ENCODE results near the gene MAN1A1.

The MAN1A1 gene

DNA sequence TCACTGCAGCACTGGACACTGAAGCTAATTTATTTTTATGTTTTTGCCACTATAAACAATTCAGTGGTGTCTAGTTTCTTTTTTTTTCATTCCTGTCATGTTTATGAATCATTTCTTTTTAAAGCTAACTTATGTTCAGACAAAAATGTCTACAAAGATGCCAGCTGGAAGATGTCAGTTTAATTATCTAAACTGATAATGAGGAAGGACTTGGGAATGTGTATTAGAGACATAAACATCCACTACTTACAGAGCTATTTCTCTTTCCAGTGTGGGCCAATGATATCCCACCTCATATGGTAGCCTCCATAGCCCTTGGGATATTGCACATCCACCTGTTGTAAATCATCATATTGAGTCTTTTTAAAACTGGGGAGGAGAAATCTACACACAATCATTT is 139.0 kb downstream of the MAN1A1 start:
- FAIRE-seq = no peak
- no peak for DNase-seq (ENCODE audit: extremely low spot score, insufficient read length, low read depth)

DNA sequence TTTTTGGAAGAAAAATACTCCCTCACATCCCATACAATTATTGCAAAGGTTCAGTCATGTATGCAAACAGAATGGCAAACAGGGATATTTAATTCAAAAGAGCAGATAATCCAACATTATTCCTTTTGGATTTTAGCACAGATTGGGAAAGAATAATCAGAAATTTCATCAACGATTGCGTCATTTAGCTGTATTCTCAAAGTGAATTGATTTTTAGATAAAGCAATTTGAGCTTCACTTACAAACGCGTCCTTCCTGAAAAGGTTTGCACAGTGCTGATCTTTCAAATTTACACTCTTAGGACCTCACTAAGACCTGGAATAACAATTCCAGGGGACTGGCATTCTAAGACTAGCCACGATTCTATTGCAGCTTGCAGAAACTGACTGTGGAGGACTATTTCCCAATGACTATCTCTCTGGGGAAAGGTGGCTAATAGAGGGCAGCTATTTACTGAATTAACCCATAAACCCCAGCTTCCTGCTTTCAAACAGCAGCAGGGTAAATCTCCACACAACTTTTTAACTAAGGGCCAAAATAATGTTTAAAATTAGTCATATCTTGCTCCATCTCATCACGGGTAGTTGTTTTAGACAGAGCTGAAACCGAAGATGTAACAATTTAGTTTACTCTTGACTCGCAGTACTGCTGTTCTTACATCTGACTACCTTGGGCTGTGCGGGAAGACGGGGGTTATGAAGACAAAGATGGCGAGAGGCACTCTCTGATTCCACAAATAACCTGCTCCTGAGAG is 139.9 kb downstream of the MAN1A1 start:
- DNase-seq (ENCODE audit: extremely low spot score, insufficient read length, low read depth) = no peak
- no peak for FAIRE-seq

DNA sequence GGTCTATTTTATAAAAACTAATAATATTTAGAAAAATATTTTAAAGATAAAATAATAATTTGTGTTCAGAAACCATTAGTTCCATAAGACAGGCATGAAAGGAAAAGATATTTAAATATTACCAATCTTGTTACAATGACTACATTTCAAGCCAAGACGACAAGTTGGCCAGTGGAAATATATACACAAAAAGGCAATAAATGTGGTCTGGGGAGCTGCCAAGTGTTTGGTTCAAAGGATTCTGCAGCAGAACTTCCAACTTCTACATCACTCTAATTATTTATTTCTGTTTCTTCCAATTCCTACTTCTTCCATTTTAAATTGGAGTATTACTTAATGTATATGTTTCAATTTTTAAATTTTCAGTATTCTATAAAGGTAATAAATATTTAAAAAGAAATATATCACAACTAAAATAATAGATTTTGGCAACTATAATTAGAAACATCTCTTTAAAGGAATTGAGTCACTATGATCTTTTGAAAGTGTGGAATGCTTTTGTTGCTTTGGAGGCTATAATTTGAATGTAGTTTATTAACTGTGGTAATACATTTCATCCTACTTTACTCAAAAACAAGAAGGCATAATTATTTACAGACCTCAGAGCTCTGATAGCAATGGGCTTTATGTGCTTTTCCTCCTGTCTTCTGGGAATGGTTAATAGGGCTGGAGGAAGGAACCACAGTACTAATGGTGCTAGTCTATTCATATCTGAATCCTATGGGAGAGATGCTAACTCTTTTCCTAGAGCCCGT is 141.4 kb downstream of the MAN1A1 start:
- no peak for DNase-seq (ENCODE audit: extremely low spot score, insufficient read length, low read depth)
- FAIRE-seq = no peak

DNA sequence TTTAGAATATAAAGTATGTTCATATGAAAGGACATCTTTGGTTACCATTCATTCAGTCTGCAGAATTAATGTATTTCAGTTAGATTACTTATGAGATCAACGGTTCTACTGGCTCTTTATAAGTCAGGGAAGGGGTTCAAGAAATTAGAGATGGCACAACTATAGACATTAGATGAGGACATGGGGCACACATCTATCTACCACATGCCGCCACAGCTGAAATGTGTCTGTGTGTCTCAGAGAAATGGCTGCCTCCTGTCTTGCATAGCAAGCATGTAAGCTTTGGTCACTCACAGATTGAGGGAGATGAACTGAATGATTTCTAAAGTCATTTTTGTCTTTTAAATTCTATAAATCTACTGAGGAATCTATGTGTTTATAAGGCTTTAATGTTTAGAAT is 142.2 kb downstream of the MAN1A1 start:
- DNase-seq (ENCODE audit: extremely low spot score, insufficient read length, low read depth) (no peak), FAIRE-seq (peak; percentile 42)

DNA sequence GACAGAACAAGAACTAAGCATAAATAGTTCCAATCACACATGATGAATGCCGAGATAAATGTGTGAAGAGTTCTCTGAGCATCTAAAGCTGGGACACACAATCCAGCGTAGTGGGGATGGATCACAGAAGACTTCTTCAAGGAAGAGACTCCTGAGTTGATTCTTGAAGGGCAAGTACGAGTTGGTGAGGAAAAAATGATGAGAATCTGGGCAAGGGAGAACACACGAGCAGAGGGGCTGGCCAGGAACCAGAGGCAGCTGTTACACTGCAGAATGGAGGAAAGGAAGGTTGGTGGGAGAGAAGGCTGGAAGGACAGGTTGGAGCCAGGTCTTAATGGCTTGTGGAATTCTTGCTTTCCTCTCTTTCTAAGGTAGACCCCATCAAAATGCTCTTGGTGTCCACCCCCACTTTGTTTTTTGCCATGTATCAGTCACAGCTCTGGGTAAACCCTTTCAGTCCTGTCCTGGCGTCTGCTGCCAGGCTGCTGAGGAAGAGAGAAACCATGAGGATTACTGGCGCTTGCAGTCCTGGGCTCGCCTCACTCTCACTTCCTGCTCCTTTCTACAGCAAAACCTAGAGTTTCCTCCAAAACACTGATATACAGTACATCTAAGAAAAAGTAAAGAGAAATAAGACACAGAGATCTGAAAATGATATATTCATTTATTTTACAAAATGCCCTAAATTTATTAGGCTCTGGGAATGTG is 143.5 kb downstream of the MAN1A1 start:
- DNase-seq (ENCODE audit: extremely low spot score, insufficient read length, low read depth) (no peak), FAIRE-seq (peak; percentile 76)

DNA sequence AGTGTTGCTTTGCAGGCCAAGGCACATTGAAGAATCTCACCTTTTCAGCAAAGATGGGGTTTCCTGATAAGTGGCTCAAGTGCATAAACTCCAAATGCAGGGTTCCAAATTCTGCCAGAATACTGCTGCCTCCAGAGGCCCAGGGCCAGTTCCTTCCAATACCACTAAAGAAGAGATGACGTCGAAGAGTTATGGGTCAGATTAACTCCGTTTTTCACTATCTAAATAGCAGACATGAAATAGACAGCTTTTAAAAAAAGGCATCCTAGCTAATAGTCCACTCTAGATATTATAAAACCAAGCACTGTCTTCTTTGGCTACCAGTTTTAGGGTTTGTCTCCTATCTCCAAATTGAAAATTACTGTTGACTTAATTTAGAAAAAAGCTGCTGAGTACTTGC is 144.8 kb downstream of the MAN1A1 start:
- DNase-seq (ENCODE audit: extremely low spot score, insufficient read length, low read depth) (no peak), FAIRE-seq (no peak)

DNA sequence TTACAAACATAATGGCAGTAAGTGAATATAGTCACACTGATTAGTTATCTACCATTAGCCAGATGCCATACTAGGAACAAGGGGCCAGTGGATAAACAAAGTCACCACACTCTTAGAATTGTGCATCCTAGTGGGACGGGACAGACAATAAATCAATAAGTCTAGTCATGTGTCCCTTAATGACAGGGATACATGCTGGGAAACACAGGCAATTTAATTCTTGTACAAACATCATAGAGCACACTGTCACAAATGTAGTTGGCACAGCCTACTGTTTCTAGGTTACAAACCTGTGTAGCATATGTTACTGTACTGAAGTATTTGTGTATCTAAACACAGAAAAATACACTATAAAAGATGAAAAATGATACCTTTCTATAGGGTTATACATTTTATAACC is 148.1 kb downstream of the MAN1A1 start:
- no peak for DNase-seq (ENCODE audit: extremely low spot score, insufficient read length, low read depth)
- FAIRE-seq = no peak

DNA sequence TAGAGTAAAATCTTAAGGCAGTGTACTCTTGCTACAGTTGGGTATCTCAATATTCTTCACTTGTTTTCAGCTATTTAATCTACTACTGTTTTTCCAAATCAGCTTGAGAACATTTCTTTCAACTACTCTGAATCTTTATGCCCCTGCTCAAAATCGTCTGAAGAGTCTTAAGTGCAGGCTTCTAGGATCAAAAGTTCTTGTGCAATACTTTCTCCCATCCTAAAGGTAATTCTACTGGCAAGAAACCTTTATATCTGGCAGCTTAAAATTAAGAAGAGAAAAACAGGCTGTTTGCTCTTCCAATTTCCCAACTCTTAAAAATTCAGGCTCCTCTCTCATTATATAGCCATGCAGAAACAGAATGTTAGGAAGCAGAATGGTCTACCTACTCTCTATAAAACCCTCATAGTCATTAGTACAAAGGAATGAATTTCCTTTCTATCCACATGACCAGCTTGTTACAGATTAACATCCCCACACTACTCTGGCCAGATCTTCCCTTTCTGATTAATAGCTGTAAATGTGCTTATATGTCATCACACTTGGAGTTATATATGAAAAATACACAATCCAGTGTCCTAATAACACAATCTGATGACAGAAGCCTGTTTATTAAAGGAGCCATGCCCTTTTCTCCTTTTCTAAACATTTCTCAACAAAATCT is 148.9 kb downstream of the MAN1A1 start:
- no peak for DNase-seq (ENCODE audit: extremely low spot score, insufficient read length, low read depth)
- FAIRE-seq = no peak

DNA sequence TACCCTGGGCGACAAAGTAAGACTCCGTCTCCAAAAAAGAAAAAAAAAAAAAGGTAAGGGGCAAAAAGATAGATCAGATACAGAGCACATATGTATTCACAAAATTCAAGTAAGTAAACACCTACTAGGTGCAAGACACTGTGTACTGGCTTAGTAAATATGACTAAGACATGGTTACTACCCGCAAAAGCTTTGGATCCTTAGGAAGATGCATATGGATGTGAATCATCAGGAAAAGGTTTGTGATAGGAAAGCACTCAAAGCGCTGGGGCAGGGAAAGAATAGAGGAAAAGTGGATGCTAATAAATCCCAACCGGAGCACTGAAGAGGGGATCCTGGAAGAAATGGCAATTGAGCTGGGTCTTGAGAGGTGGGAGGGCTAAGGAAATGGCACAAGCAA is 152.3 kb downstream of the MAN1A1 start:
- FAIRE-seq = no peak
- no peak for DNase-seq (ENCODE audit: extremely low spot score, insufficient read length, low read depth)

DNA sequence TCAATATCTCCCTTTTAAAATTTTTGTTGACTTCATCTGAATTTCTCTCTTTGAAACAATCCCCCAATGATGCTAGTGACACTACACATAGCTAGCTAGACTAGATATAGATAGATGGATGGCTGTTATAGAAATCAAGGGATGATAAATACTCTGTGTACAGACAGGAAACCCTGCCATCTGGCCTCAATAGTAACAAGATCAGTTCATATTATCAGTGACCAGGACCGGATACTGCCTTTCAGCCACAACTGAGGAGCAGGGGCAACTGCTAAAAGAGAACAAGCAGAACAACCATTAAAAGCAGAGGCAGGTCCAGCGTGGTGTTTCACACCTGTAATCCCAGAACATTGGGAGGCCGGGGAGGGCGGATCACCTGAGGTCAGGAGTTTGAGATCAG is 152.8 kb downstream of the MAN1A1 start:
- FAIRE-seq (no peak), DNase-seq (ENCODE audit: extremely low spot score, insufficient read length, low read depth) (no peak)

DNA sequence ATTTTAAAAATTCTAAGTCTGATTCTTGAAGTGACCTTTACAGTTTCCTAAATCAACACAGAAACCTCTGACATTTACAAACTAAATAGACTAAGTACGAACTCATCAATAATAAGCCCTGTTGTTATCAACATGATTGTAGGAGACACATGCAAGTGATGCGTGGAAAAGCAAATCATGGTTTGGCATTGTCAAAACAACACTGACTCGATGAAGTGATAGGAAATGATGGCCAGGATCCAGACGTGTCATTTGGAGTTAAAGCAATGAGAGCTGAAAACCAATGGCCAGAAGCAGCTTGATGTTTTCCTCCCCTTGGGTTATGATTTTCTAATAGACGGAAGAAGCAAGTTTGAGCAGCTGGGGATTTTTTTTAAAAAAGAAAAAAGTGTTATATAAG is 153.7 kb downstream of the MAN1A1 start:
- DNase-seq (ENCODE audit: extremely low spot score, insufficient read length, low read depth) (no peak), FAIRE-seq (no peak)

DNA sequence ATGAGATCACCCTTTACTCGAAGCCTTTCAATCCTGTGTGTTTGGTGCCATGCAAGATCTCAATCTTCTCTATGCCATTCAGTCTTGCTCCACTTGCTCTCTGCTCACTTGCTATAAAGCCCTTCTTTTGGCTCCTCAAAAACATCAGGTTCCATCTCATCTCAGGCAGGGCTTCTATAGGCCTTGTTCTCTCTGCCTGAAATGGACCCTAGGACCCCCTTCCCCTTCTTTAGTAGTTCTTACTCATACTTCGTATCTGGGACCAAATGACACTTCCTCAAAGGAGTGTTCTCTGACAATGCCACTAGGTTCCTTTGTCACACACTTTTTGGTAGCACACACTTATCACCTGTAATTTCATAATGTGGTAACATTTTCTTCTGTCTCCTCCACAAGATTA is 154.4 kb downstream of the MAN1A1 start:
- FAIRE-seq (no peak), DNase-seq (ENCODE audit: extremely low spot score, insufficient read length, low read depth) (no peak)

DNA sequence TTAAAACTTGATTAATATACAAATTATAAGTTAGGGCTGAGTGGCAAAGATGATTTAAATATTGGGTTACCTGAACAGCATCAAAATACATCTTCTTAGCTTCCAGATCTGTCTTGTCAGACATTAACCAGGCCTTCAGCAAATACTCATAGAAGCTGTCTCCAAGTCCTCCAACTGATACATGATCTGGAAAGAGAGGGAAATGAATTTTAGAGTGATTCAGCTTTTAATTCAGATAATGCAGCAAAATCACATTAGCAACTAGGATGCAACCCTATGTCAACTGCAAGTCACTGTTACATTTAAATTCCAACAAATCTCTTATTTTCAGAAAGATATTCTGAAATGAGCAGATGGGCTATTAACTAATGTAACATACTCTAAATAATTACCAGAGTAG is 155.9 kb downstream of the MAN1A1 start:
- no peak for FAIRE-seq
- no peak for DNase-seq (ENCODE audit: extremely low spot score, insufficient read length, low read depth)

DNA sequence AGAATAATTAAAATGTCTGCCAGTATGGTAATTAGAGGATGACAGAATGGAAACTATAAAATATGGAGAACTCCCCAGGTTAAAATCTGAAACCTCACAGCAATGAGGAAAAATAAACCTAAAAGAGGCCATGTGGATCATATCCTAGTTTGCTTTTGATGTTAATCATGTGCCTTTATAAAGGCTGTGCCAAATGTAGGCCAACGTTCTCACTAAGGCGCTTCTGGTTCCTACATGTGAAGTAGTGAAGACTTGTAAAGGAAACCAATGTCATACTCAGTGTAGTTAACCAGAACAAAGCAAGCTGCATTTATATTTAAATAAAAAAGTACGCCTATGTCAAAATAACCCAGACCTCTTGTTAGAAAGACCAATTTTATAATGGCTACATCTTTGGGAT is 157.4 kb downstream of the MAN1A1 start:
- DNase-seq (ENCODE audit: extremely low spot score, insufficient read length, low read depth) = no peak
- no peak for FAIRE-seq

DNA sequence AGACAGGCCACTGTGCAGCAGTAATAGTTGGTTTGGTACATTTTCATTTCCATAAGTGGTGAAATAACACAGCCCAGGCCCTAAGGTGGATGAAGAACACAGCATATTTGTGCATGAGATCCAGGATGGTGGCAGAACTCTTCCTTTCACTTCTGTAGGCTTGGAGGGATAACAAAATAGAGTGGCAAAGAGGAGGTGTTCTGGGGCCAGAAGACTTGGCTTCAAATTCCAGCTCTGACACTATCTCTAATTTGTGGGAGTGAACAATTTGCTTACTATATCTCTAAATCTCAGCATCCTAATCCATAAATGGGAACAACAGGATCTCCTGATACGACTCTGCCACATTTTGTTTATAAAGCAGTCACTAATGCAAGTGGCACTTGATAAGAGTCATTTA is 159.4 kb downstream of the MAN1A1 start:
- no peak for DNase-seq (ENCODE audit: extremely low spot score, insufficient read length, low read depth)
- FAIRE-seq = no peak

DNA sequence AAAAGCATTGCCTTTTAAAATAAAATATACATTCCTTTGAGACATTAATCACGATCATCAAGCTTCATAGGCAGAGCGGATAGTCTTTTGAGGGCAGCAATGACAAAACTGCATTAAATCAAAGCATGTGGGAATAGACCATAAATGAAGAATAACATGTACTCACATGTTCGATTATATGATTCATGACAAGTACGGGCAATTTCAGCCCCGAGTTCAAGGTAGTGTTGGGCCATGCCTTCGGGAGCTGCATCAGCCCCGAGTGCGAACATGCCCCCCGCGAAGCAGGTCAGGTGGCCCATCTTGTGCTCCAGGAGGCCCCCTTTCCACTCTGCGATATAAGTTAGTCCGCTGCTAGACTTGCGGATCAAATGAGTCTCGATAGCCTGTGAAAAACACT is 160.1 kb downstream of the MAN1A1 start:
- FAIRE-seq = no peak
- no peak for DNase-seq (ENCODE audit: extremely low spot score, insufficient read length, low read depth)

DNA sequence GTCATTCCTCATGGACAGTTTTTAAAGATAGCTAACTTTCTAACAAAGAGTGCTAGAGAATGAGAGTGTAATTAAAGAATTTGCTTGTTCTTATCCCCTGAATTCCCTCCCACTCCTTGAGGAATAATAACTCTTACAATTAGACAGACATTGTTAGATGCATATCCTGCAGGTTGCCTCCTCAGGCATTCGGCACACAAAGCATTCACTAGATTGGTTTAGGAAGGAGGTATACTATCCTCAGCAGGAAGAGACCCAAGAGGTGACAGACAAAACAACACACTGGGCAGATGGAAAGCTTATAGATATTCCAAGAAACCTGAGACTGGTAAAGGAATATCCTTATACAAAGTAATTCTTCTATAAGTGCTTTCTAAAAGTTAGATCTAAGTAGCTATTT is 162.0 kb downstream of the MAN1A1 start:
- DNase-seq (ENCODE audit: extremely low spot score, insufficient read length, low read depth) (no peak), FAIRE-seq (no peak)

DNA sequence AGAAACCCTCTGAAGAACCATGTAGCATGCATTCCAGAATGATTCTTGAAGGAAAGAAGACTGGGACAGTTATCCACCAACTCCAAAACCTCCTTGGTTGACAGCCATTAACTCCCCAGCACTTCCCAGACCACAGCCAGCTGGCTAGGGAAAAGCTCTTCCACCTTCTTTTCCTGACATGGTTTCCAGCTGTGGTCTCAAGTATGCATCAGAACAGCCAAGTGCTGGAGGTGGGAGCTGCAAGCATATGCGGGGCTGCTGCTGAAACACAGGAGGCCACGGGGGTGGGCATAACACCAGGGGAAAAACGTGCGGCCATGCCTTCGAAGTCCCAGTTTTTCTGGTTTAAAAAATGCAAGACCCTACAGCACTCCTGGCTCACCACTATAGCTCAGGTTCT is 163.1 kb downstream of the MAN1A1 start:
- DNase-seq (ENCODE audit: extremely low spot score, insufficient read length, low read depth) = no peak
- no peak for FAIRE-seq

DNA sequence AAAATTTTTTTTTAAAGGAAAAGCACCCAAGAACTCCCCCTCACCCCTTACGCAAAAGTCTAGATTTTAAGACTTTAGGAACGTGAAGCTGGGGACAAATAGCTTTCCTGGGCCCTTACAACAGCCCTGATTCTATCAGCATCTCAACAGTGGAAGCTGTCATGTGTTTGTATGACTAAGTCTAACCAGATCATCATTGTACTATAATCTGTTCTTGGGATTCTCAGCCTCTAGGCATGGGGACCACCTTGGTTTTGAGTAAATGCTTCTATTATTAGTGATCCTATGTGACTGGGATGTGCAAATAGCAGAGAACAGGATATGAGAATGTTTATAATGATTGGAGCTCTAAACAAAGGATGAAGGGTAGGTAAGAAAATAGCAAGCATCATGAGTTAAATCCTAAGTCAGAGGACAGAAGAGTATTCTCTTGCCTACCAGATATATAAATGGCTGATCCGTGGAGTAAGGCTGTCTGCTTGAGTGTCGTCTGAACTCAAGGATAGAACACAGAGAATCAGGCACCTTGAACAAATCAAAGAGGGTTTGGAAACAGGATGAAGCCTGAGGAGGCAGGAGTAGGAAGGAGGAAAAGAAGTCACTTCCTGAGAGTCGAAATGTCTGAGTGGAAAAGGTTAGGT is 165.4 kb downstream of the MAN1A1 start:
- DNase-seq (ENCODE audit: extremely low spot score, insufficient read length, low read depth) = no peak
- FAIRE-seq = peak; percentile 47

DNA sequence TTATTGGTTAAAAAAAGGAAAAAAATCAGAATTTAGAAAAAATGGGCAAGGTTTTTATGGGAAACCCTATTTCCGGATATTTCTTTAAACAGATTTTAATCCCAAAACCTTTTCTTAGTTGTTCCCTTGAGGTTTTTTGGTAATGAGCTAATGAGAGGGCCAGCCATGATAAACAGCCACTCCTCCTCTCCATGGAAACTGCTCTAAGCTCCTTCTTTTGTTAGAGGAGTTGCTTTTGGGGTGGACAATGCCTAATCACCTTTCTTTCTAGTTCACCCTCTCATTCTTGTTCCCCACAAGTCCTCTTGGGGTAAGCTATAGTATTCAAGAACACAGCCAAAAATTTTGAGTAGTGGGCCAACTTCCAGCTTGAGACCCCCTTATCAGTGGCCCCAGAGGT is 166.1 kb downstream of the MAN1A1 start:
- no peak for DNase-seq (ENCODE audit: extremely low spot score, insufficient read length, low read depth)
- FAIRE-seq = no peak

Data from GM18507 (cell line).